BE2C (cell line): ENCODE measurements around the gene CRTC3.
"Not testable (repeated sequence)": the region's sequence is repeated elsewhere in the genome, so short reads cannot be mapped to it uniquely, and the experiment has no call there.

Experiments
- DNase-seq: peaks from one replicate; pipeline ENCODE4 v3.0.0-alpha.2; 2020
- H3K27me3 ChIP-seq: fragments of 250-450 bp; sonication (Bioruptor Pico); 2 replicates; pipeline ENCODE4 v1.5.1; 2020; ENCODE audit warnings: mild to moderate bottlenecking
- H3K36me3 ChIP-seq: fragments of 250-450 bp; sonication (Bioruptor Pico); 2 replicates; pipeline ENCODE4 v1.5.1; 2020; ENCODE audit warnings: mild to moderate bottlenecking
- H3K4me1 ChIP-seq: fragments of 250-450 bp; sonication (Bioruptor Pico); 2 replicates; pipeline ENCODE4 v1.5.1; 2020
- H3K4me3 ChIP-seq: 2 replicates; pipeline ENCODE4 v1.5.1; 2011; ENCODE audit warnings: low read depth, low read length
- H3K9me3 ChIP-seq: fragments of 250-450 bp; sonication (Bioruptor Pico); 2 replicates; pipeline ENCODE4 v1.5.1; 2020
- TF ChIP-seq, protein P1 (sequence below): IDR thresholded peaks from 2 replicates; pipeline ENCODE4 v1.5.1; 2012; ENCODE audit warnings: mild to moderate bottlenecking, low read depth, low read length

CRTC3 gene

GRCh38 chr15:90664650-90665287, 135.0 kb downstream of the CRTC3 start:
- Histone ChIP-seq H3K4me3 (peak overlapping the region; percentile 78), H3K36me3 (no peaks in the 10 kb centered on the region), H3K27me3 (no peaks in the 10 kb centered on the region), H3K9me3 (no peaks in the 10 kb centered on the region), H3K4me1 (no peaks in the 10 kb centered on the region)
- TF ChIP-seq, protein P1, sequence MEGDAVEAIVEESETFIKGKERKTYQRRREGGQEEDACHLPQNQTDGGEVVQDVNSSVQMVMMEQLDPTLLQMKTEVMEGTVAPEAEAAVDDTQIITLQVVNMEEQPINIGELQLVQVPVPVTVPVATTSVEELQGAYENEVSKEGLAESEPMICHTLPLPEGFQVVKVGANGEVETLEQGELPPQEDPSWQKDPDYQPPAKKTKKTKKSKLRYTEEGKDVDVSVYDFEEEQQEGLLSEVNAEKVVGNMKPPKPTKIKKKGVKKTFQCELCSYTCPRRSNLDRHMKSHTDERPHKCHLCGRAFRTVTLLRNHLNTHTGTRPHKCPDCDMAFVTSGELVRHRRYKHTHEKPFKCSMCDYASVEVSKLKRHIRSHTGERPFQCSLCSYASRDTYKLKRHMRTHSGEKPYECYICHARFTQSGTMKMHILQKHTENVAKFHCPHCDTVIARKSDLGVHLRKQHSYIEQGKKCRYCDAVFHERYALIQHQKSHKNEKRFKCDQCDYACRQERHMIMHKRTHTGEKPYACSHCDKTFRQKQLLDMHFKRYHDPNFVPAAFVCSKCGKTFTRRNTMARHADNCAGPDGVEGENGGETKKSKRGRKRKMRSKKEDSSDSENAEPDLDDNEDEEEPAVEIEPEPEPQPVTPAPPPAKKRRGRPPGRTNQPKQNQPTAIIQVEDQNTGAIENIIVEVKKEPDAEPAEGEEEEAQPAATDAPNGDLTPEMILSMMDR: no peak
- no peak for DNase-seq

DNA sequence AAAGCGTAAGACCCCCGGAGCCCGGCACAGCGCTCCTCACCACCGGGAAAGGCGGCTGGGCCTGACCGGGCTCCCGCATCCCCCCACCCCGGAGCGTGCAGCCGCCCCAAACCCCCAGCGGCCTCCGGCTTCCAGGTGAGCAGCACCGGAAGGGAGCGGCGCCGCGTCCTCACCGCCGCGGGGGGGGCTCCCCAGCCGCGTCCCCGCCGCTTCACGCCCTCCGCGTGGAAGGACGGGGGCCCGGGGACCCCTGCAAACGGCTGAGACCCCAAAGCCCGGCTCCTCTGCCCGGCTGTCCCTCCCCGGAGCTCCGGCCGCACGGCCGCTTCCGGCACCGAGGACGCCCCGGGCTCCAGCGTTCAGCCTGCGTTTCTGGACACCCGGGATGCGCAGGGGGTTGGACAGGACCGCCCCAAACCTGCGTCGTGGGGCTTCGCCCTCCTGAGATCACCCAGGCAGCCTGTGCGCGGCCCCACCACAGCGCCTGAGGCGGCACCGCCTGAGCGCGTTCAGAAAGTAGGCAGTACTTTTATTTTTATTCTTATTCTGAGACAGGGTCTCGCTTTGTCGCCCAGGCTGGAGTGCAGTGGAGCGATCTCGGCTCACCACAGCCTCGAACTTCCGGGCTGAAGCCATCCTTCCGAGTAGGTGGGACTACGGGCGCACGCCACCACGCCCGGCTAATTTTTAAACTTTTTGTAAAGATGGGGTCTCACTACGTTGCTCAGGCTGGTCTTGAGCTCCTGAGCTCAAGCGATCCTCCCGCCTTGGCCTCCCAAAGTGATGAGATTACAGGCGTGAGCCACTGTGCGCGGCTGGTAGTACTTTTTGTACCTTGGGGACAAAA, 135.8 kb downstream of the CRTC3 start:
- no peaks in the 10 kb centered on the region for H3K36me3 ChIP-seq
- no peaks in the 10 kb centered on the region for H3K4me1 ChIP-seq
- DNase-seq: peak; percentile 69
- TF ChIP-seq, protein P1: no peak
- no peaks in the 10 kb centered on the region for H3K27me3 ChIP-seq
- no peaks in the 10 kb centered on the region for H3K9me3 ChIP-seq
- H3K4me3 ChIP-seq: peak overlapping the region; percentile 78

DNA sequence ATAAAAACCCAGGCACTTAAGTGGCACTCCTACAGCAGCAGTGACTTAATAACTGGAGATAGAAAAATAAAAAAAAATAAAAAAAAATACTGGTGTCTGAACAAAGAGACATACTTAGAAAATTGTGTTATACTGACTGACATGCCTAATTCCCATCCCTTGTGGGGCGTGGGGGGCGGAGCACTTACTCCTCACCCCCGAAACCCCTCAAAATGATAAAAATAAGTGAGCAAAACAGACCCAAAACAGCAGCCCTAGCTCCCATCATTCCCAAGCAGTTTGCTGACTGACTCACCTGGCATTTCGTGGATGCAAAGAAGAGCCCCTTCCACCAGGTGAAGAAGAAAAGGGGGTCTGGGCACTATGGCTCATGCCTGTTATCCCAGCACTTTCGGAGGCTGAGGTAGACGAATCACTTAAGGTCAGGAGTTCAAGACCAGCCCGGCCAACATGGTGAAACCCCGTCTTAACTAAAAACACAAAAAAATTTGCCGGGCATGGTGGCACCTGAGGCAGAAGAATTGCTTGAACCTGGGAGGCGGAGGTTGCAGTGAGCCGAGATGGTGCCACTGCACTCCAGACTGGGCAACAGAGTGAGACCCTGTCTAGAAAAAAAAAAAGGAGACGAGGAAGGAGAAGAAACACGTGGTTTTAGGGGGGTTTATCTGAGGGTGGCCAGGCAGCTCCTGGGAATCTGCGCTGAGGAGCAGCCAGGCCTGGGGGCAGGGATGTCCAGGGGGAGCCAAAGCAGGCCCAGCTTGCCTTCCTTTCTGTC, 136.6 kb downstream of the CRTC3 start:
- H3K4me3 ChIP-seq: peak overlapping the region; percentile 78
- no peaks in the 10 kb centered on the region for H3K4me1 ChIP-seq

DNA sequence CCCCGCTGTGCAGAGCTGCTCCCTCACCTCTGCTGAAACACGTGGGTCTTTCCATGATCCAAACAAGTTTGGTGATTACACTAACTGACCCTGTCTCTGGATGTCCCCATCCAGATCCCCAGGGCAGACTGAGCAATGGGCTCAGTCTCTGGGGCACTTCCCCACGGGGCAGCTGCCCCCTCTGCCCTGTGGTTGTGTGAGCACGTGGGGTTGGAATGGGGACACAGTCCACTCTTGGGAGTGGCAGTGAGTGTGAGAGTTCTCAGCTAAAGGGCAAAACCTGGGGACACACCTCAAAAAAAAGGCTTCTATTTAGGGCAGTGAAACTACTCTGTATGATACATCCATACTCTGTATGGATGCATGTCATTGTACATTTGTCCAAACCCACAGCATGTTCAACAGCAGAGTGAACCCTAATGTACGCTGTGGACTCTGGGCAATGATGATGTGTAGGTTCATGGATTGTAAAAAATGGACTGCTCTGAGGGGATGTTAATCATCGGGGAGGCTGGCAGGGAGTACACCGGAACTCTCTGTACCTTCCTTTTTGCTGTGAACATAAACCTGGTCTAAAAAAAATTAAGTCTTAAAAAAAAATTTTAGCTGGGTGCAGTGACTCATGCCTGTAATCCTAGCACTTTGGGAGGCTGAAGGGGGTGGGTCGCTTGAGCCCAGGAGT, 137.5 kb downstream of the CRTC3 start:
- no peak for DNase-seq
- H3K4me1 ChIP-seq: no peaks in the 10 kb centered on the region
- H3K4me3 ChIP-seq: no peak overlapping the region
- H3K9me3 ChIP-seq: no peaks in the 10 kb centered on the region
- TF ChIP-seq, protein P1: no peak
- H3K27me3 ChIP-seq: no peaks in the 10 kb centered on the region
- no peaks in the 10 kb centered on the region for H3K36me3 ChIP-seq

More for the DNA sequence above, 136.6 kb downstream of the CRTC3 start:
- Histone ChIP-seq H3K27me3 (no peaks in the 10 kb centered on the region), H3K36me3 (no peaks in the 10 kb centered on the region), H3K9me3 (no peaks in the 10 kb centered on the region)
- DNase-seq: no peak
- TF ChIP-seq, protein P1: no peak

- not testable (repeated sequence) for H3K27me3 ChIP-seq, H3K9me3 ChIP-seq, DNase-seq, H3K4me3 ChIP-seq, H3K4me1 ChIP-seq, H3K36me3 ChIP-seq
These were observed 138.1 kb downstream of the CRTC3 start for GRCh38 chr15:90667755-90668345.

DNA sequence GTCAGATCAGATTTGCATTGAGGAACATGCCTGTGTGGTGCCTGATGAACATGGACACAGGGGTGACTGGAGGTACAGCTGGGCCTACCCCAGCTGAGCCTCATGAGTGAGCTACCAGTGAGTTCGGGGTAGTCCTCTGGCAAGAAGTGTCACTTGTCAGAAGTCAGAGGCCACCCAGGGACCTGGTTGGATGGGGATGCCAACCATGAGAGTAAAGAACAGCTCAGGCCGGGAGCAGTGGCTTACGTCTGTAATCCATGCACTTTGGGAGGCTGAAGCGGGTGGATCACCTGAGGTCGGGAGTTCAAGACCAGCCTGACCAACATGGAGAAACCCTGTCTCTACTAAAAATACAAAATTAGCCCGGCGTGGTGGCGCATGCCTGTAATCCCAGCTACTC, 140.9 kb downstream of the CRTC3 start:
- not testable (repeated sequence) for DNase-seq, H3K4me1 ChIP-seq, H3K36me3 ChIP-seq, H3K4me3 ChIP-seq, H3K27me3 ChIP-seq, H3K9me3 ChIP-seq
